Measurements from ENCODE around the gene ADAMTS20.

ADAMTS20 gene

DNA sequence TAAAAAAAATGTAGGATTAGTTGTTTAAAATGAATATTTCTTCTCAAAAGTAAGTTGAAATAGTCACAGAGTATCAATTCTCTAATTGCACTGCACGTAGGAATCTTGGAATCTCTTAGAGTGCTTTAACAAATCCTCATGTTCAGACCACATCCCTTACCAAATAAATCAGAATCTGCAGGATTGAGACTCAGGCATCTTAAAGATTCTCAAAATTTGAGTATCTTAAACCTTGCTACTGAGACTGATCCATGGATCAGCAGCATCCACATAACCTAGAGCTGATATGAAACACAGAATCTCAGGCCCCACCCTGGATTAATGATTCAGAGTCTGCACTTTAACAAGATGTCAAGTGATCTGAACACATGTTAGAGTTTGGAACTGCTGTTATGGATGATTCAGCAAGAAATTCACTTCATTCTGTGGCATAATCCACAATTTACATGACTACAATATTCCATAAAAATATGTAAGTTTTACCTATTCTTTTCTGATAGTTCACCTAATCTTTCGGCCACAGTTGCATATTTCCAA is 58.7 kb downstream of the ADAMTS20 start:
- TF ChIP-seq CTCF (IDR thresholded peaks at IDR 0.05; ENCODE audit: control extremely low read depth, extremely low read depth, low read depth, missing control alignments) = no peak
- ChIA-PET CTCF (interaction anchor here (1.3 kb wide), 1 partner anchor 49 kb away, joined by 3 read pairs; no protein-coding TSS in a partner anchor), POLR2A (no interaction called here)
- no peak for DNase-seq (ENCODE audit: extremely low spot score)

DNA sequence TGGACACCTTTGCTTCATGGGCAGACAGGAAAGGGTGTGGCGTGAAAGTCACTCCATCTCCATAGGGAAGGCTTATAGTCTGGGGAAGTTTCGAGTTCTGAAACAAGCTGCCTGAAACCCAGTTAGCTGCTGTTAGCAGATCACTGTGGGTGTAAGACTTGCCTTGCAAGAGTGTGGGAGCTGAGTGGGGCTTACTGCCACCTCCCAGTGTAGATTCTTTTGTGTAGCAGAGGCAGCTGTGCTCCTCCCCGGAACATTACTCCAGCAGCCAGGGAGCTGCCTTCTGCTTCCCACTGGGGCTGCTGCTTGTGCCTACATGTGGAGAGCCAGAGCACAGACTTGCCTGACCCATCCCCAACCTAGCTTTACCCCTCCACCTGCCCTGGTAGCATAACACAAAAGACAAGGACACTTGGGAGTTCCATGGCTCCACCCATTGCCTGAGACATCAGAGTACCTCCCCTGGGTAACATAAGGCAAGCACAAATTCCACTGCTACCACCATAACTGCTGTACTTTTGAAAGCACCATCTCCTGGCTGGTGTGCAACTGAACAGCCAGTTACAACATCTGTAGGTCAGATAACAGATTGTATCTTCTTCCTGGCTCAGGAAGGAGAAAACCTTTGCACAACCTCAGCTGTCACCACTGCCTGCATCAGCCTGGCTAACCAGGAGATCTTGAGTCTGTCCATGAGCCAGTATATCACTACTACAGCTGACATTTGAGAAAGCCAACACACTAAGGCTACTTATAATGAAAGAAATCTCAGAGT is 69.5 kb downstream of the ADAMTS20 start:
- ChIA-PET POLR2A (no interaction called here), CTCF (interaction anchor here (0.7 to 1.6 kb wide), 2 partner anchors 13 to 19 kb away, joined by 3 read pairs; no protein-coding TSS in a partner anchor)
- DNase-seq (ENCODE audit: extremely low spot score) = no peak
- TF ChIP-seq CTCF (IDR thresholded peaks at IDR 0.05; ENCODE audit: control extremely low read depth, extremely low read depth, low read depth, missing control alignments) = no peak

- ChIA-PET CTCF (no interaction called here), POLR2A (no interaction called here)
- DNase-seq (ENCODE audit: extremely low spot score) = no peak
- no peak for TF ChIP-seq CTCF (IDR thresholded peaks at IDR 0.05; ENCODE audit: control extremely low read depth, extremely low read depth, low read depth, missing control alignments)
Measured at GRCh38 chr12:43480591-43480990, 71.4 kb downstream of the ADAMTS20 start.

DNA sequence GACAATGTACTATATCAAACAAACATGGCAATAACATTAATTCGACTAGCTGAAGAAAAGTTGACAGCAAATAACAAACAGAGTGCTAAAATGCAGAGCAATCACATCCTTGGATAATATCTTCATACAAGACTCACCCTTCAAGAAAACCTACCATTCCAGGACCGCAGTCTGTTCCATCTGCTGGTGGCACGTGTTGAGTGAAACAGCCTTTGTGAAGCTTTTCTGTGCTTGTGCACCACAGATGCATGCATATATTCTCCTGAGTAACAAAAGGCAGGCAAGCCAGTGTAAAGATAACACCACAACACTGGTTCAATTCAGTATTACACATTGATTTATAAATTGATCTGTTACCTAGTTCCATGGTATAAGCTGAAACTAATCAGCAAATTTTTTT is 89.3 kb downstream of the ADAMTS20 start:
- no peak for DNase-seq (ENCODE audit: extremely low spot score)
- ChIA-PET CTCF (interaction anchor here (0.8 to 1.5 kb wide), 4 partner anchors 9 to 19 kb away, joined by 3 to 8 read pairs (median 4); no protein-coding TSS in a partner anchor), POLR2A (no interaction called here)
- no peak for TF ChIP-seq CTCF (IDR thresholded peaks at IDR 0.05; ENCODE audit: control extremely low read depth, extremely low read depth, low read depth, missing control alignments)

DNA sequence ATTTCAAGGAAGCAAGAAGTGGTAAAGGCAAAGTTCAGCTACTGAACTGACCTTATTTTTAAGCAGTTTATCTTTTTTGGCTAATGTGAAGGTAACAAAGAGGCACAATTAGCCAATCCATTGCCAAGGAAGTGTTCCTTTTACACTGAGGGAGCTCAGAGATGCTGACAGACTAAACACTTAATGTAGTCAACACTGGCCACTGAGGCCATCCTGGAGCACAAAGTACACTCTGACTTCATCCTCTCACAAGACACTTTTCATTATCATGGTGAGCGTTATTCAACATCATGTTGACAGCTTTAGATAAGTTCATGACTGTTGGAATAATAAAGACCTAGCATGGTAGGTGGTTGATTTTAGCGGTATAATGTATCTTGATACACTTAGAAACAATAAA is 89.9 kb downstream of the ADAMTS20 start:
- no peak for DNase-seq (ENCODE audit: extremely low spot score)
- POLR2A ChIA-PET = no interaction called here
- CTCF ChIA-PET = interaction anchor here (0.8 to 1.5 kb wide), 4 partner anchors 8 to 18 kb away, joined by 3 to 8 read pairs (median 4); no protein-coding TSS in a partner anchor
- TF ChIP-seq CTCF (IDR thresholded peaks at IDR 0.05; ENCODE audit: control extremely low read depth, extremely low read depth, low read depth, missing control alignments) = no peak

DNA sequence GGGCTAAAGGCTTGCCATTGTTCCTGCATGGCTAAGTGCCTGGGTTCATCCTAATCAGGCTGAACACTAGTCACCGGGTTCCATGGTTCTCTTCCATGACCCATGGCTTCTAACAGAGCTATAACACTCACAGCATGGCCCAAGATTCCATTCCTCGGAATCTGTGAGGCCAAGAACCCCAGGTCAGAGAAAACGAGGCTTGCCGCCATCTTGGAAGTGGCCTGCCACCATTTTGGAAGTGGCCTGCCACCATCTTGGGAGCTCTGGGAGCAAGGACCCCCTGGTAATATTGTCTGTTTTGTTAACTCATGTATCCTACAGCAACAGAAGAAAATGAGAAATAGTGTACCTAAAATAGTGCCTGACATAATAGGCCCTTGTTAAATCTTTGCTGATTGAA is 92.7 kb downstream of the ADAMTS20 start:
- POLR2A ChIA-PET = no interaction called here
- TF ChIP-seq CTCF (IDR thresholded peaks at IDR 0.05; ENCODE audit: control extremely low read depth, extremely low read depth, low read depth, missing control alignments) = no peak
- CTCF ChIA-PET = interaction anchor here (1.2 to 3.1 kb wide), 3 partner anchors 11 to 15 kb away, joined by 3 to 19 read pairs (median 4); no protein-coding TSS in a partner anchor
- no peak for DNase-seq (ENCODE audit: extremely low spot score)

Data from GM10248 (cell line).